Spleen (tissue), 11 donors: ENCODE data around the gene ADAMTSL1. TPM values are rescaled to one million over a fixed set of nuclear protein-coding genes. Genes with fewer than 3 reads are reported as not detected.

ENCODE experiments used
- DNase-seq: peaks from one replicate; pipeline ENCODE4 v3.0.0-alpha.2; 2020
- H3K27ac ChIP-seq, 8 donors: fragments of 200-600 bp; sonication (generic) in 7 of 8; 1 replicate in 4 of 8; 2 replicates in 4 of 8; pipeline versions ENCODE4 v1.5.0 to v1.8.0; 2016 to 2021; ENCODE audit warnings: inconsistent platforms in 4 of 8, mild to moderate bottlenecking in 4 of 8, moderate library complexity in 1 of 8
- H3K27me3 ChIP-seq, 7 donors: fragments of 200-600 bp; sonication (generic) in 6 of 7; replicated peaks in 1 of 7; 1 replicate in 4 of 7; 2 replicates in 3 of 7; pipeline versions ENCODE4 v1.5.0 to v1.8.0; 2016 to 2021; ENCODE audit warnings: inconsistent platforms in 3 of 7, mild to moderate bottlenecking in 1 of 7
- H3K36me3 ChIP-seq, 6 donors: fragments of 200-600 bp; sonication (generic) in 5 of 6; 1 replicate in 4 of 6; 2 replicates in 2 of 6; pipeline versions ENCODE4 v1.5.0 to v1.8.0; 2016 to 2021; ENCODE audit warnings: inconsistent platforms in 2 of 6
- H3K4me1 ChIP-seq, 6 donors: fragments of 200-600 bp; sonication (generic) in 5 of 6; 1 replicate in 3 of 6; 2 replicates in 3 of 6; pipeline versions ENCODE4 v1.5.0 to v1.8.0; 2016 to 2021; ENCODE audit warnings: inconsistent platforms in 3 of 6
- H3K4me3 ChIP-seq, 8 donors: fragments of 200-600 bp; sonication (generic) in 7 of 8; 1 replicate in 4 of 8; 2 replicates in 4 of 8; pipeline versions ENCODE4 v1.5.0 to v1.8.0; 2016 to 2021; ENCODE audit warnings: inconsistent platforms in 4 of 8, mild to moderate bottlenecking in 4 of 8, moderate library complexity in 2 of 8
- H3K9me3 ChIP-seq, 8 donors: fragments of 200-600 bp; sonication (generic) in 7 of 8; 1 replicate in 4 of 8; 2 replicates in 4 of 8; pipeline versions ENCODE4 v1.5.0 to v1.8.0; 2016 to 2021; ENCODE audit warnings: inconsistent platforms in 4 of 8
- CTCF ChIP-seq, 11 experiments: fragments of 200-600 bp in 7 of 11; fragments of 450-650 bp in 4 of 11; sonication (generic) in 4 of 11; IDR thresholded peaks in 8 of 11; conservative IDR thresholded peaks in 3 of 11; 1 replicate in 7 of 11; 2 replicates in 4 of 11; pipeline versions ENCODE4 v1.4.0 to v1.8.0; 2016 to 2021; ENCODE audit warnings: antibody characterized with exemption in 11 of 11, inconsistent platforms in 4 of 11, mild to moderate bottlenecking in 1 of 11
- POLR2A ChIP-seq, 3 donors: fragments of 450-650 bp; IDR thresholded peaks; one replicate each; pipeline ENCODE4 v1.5.1; 2017; ENCODE audit warnings: antibody characterized with exemption in 3 of 3, mild to moderate bottlenecking in 1 of 3
- POLR2AphosphoS5 ChIP-seq, 3 donors: sonication (generic); formaldehyde crosslinking; IDR thresholded peaks; one replicate each; pipeline ENCODE4 v1.5.1; 2017; ENCODE audit warnings: antibody characterized with exemption in 3 of 3
- WGBS, 5 donors: extraction: QIAGEN DNeasy Blood & Tissue Kit in 3 of 5; methylation state at CpG; one replicate each; pipeline versions ENCODE4 v1.1.5 to v1.1.7; 2013 to 2018; 5-methylcytosine and 5-hydroxymethylcytosine counted together
- intact Hi-C: fragments of 100-400 bp; cut with DNase I; formaldehyde crosslinking; loops from one replicate; pipeline ENCODE4 v1.15.0; 2023; ENCODE audit warnings: low total_unique reads
- polyA plus RNA-seq, 3 donors: library from polyadenylated mRNA; stranded (reverse); fragments of 200-250 nt; gene quantifications; one replicate each; pipeline ENCODE4 v1.2.1, GENCODE V29; 2013
- total RNA-seq, 7 donors: library from RNA; depleted of rRNA in 3 of 7; stranded (reverse); fragments of >200 nt in 3 of 7; fragmentation: NEBNext Ultra II Directional in 4 of 7; extraction: Animal tissue kit (Norgen Biotek cat#: 25700) in 4 of 7; gene quantifications; one replicate each; pipeline versions ENCODE4 v1.1.0 to v1.2.1, GENCODE V29; 2016 to 2021
- donor health status: healthy with polysubstance abuse.
- donor health status: DM: no; HTN: no; CAD: no; lungs with moderate emphysema.
- donor health status: DM: no; HTN: no; CAD: no.
- donor health status: Bipolar disorder and iron deficiency.
- donor health status: healthy.
- donor health status: DM: no; HTN: no; CAD: no.
- donor health status: DM: yes; HTN: yes; CAD: no.

ADAMTSL1 gene
- total and polyA plus RNA-seq, 10 donors, result 0.35 to 5.3 (median 2.2) TPM

GRCh38 chr9:18623221-18624079, 149.5 kb downstream of the ADAMTSL1 start:
- H3K9me3 ChIP-seq, result no peaks in the 10 kb centered on the region
- no peaks in the 10 kb centered on the region for H3K4me1 ChIP-seq
- intact Hi-C loops, result no loop called here
- TF ChIP-seq POLR2A (IDR thresholded peaks at IDR 0.05), result no peak
- H3K27ac ChIP-seq, result no peak overlapping the region
- no peak overlapping the region for H3K4me3 ChIP-seq
- no peaks in the 10 kb centered on the region for H3K36me3 ChIP-seq
- H3K27me3 ChIP-seq, result no peaks in the 10 kb centered on the region
- 66 to 79% (median 70%) methylated on average over 4 of the region's 4 CpGs for WGBS, 5 donors
- no peak for DNase-seq

GRCh38 chr9:18626046-18626698, 152.2 kb downstream of the ADAMTSL1 start:
- no peaks in the 10 kb centered on the region for H3K27me3 ChIP-seq
- intact Hi-C loops, result no loop called here
- no peak for DNase-seq
- no peak overlapping the region for H3K4me3 ChIP-seq
- no peaks in the 10 kb centered on the region for H3K4me1 ChIP-seq
- no peak overlapping the region for H3K27ac ChIP-seq
- H3K9me3 ChIP-seq, result no peaks in the 10 kb centered on the region
- WGBS, 5 donors, result 67 to 89% (median 82%) methylated on average over 2 of the region's 2 CpGs
- TF ChIP-seq CTCF (IDR thresholded peaks at IDR 0.05 in 8 of 11, conservative IDR thresholded peaks at IDR 0.05 in 3 of 11), result no peak
- no peak for TF ChIP-seq POLR2AphosphoS5 (IDR thresholded peaks at IDR 0.05)
- no peak for TF ChIP-seq POLR2A (IDR thresholded peaks at IDR 0.05)
- no peaks in the 10 kb centered on the region for H3K36me3 ChIP-seq

- DNase-seq, result no peak
- H3K27me3 ChIP-seq, result no peaks in the 10 kb centered on the region
- TF ChIP-seq POLR2AphosphoS5 (IDR thresholded peaks at IDR 0.05) (no peak), POLR2A (IDR thresholded peaks at IDR 0.05) (no peak), CTCF (IDR thresholded peaks at IDR 0.05 in 8 of 11, conservative IDR thresholded peaks at IDR 0.05 in 3 of 11) (no peak)
- no peaks in the 10 kb centered on the region for H3K36me3 ChIP-seq
- intact Hi-C loops, result no loop called here
- WGBS, 5 donors, result 54 to 71% (median 63%) methylated on average over 1 of the region's 1 CpG
- no peak overlapping the region for H3K4me3 ChIP-seq
- no peaks in the 10 kb centered on the region for H3K4me1 ChIP-seq
- no peak overlapping the region for H3K27ac ChIP-seq
- H3K9me3 ChIP-seq, result no peaks in the 10 kb centered on the region
These were observed 155.2 kb downstream of the ADAMTSL1 start for GRCh38 chr9:18629136-18629535.

DNA sequence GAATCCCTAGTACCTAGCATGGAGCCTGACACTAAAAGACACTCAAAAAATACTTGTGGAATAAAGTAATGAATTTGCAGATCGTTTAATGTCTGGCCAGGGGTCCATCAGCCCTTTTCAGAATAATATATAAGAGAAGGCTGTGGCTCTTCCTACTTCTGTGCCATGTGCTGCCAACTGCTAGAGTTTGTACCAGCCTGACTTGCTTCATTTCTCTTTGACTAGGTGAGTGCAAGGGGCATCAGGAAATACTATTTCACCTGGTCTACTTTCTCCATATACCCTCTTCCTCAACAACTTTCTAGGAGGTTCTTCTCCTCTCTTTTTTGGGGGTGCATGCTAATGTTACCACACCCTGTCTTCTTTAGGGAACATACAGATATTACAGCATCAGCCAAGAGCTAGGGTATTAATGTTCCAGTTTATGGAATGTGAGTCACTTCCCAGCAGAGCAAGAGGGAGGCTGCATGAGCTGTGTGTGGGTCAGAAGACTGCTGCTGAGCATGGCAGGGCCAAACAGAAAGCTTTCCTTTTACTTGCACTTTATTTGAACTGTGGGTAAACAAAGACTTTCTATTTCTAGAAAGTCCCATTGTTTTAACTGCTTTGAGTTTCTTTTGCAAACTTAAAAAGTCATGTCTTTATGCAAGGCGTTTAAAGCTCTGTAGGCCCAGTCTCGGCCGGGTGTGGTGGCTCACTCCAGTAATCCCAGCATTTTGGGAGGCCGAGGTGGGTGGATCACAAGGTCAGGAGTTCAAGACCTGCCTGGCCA, 158.9 kb downstream of the ADAMTSL1 start:
- H3K27ac ChIP-seq, result no peak overlapping the region
- no peak for TF ChIP-seq POLR2A (IDR thresholded peaks at IDR 0.05)
- no peak for TF ChIP-seq POLR2AphosphoS5 (IDR thresholded peaks at IDR 0.05)
- no peak for TF ChIP-seq CTCF (IDR thresholded peaks at IDR 0.05 in 8 of 11, conservative IDR thresholded peaks at IDR 0.05 in 3 of 11)
- intact Hi-C loops, result no loop called here
- 55 to 75% (median 66%) methylated on average over 5 of the region's 5 CpGs for WGBS, 5 donors
- H3K4me1 ChIP-seq, result no peaks in the 10 kb centered on the region
- H3K36me3 ChIP-seq, result no peaks in the 10 kb centered on the region
- H3K9me3 ChIP-seq, result no peaks in the 10 kb centered on the region
- DNase-seq, result no peak
- H3K27me3 ChIP-seq, result no peaks in the 10 kb centered on the region
- H3K4me3 ChIP-seq, result no peak overlapping the region
